GM12873 (cell line): ENCODE measurements around the gene IDH1.

Experiments
- CTCF ChIP-seq: IDR thresholded peaks from 2 replicates; pipeline ENCODE4 v1.5.1; 2012; ENCODE audit warnings: low read depth, mild to moderate bottlenecking, moderate library complexity, low read length, control low read depth; ENCODE audit not compliant: insufficient read depth; ENCODE audit errors: missing control alignments

The IDH1 gene

GRCh38 chr2:208285853-208286252 is 31.0 kb upstream of the IDH1 start:
- no peak for TF ChIP-seq CTCF

- TF ChIP-seq CTCF = no peak
Observed at GRCh38 chr2:208280933-208281332, 26.1 kb upstream of the IDH1 start.

GRCh38 chr2:208280234-208280633 is 25.4 kb upstream of the IDH1 start:
- TF ChIP-seq CTCF = no peak

GRCh38 chr2:208279236-208279635 is 24.4 kb upstream of the IDH1 start:
- no peak for TF ChIP-seq CTCF

- TF ChIP-seq CTCF = no peak
Observed at GRCh38 chr2:208278549-208278948, 23.7 kb upstream of the IDH1 start.

GRCh38 chr2:208274748-208275147 is 19.9 kb upstream of the IDH1 start:
- TF ChIP-seq CTCF = no peak

- peak; percentile 33 for TF ChIP-seq CTCF
Observed at GRCh38 chr2:208269091-208269490, 14.2 kb upstream of the IDH1 start.
